Esophagus (tissue), 2 donors: ENCODE data around the gene CFAP65. TPM values are rescaled to one million over a fixed set of nuclear protein-coding genes. Genes with fewer than 3 reads are reported as not detected.

Experiments used
- H3K27ac ChIP-seq, 2 donors: one replicate each; pipeline ENCODE4 v1.5.1; 2013; ENCODE audit warnings: low read depth in 2 of 2, mild to moderate bottlenecking in 2 of 2, inconsistent platforms in 1 of 2, low read length in 1 of 2, moderate library complexity in 1 of 2
- H3K27me3 ChIP-seq, 2 donors: one replicate each; pipeline ENCODE4 v1.6.1; 2013; ENCODE audit warnings: low read length in 2 of 2, control low read depth in 1 of 2, mild to moderate bottlenecking in 1 of 2; ENCODE audit not compliant: insufficient read depth in 2 of 2, control insufficient read depth in 1 of 2
- H3K36me3 ChIP-seq, 2 donors: one replicate each; pipeline ENCODE4 v1.6.1; 2013; ENCODE audit warnings: low read length in 1 of 2; ENCODE audit not compliant: control insufficient read depth in 2 of 2, insufficient read depth in 2 of 2
- H3K4me1 ChIP-seq, 2 donors: one replicate each; pipeline ENCODE4 v1.6.1; 2013; ENCODE audit warnings: low read length in 1 of 2; ENCODE audit not compliant: control insufficient read depth in 2 of 2, insufficient read depth in 2 of 2
- H3K4me3 ChIP-seq, 2 donors: one replicate each; pipeline ENCODE4 v1.5.1; 2013; ENCODE audit warnings: low read length in 2 of 2, mild to moderate bottlenecking in 2 of 2, low read depth in 1 of 2, moderate library complexity in 1 of 2
- H3K9me3 ChIP-seq, 2 donors: one replicate each; pipeline ENCODE4 v1.6.1; 2013; ENCODE audit warnings: mild to moderate bottlenecking in 2 of 2, low read depth in 1 of 2, low read length in 1 of 2, moderate library complexity in 1 of 2; ENCODE audit not compliant: control insufficient read depth in 2 of 2, insufficient read depth in 1 of 2
- WGBS, 2 donors: extraction: QIAGEN DNeasy Blood & Tissue Kit; methylation state at CpG; one replicate each; pipeline ENCODE4 v1.1.7; 2013; 5-methylcytosine and 5-hydroxymethylcytosine counted together
- polyA plus RNA-seq, 2 donors: library from polyadenylated mRNA; stranded (reverse); fragments of 200-250 nt; gene quantifications; one replicate each; pipeline ENCODE4 v1.2.3, GENCODE V29; 2013
- donor health status: healthy with polysubstance abuse.
- donor health status: Bipolar disorder and iron deficiency.

The CFAP65 gene
- under 1 TPM in 1 of 2 donors, not detected in 1; 0.01 TPM for polyA plus RNA-seq

GRCh38 chr2:219041252-219041651, at the start of gene CFAP65:
CFAP65 (minus strand) TSS chr2:219041516; CDS start chr2:219039048, 2,468 bp downstream.
- 2 to 3% methylated on average over 21 of the region's 21 CpGs for WGBS, 2 donors
- H3K27ac ChIP-seq, result no peak within 1 kb of the TSS
- H3K27me3 ChIP-seq, result peaks cover 0 to 5% of the 10 kb centered on the region in 2 donors
- H3K36me3 ChIP-seq, result no peaks in the 10 kb centered on the region
- H3K4me1 ChIP-seq, result no peaks in the 10 kb centered on the region
- peak within 1 kb of the TSS in 1 of 2 donors; percentile 27 for H3K4me3 ChIP-seq
- peaks cover 0 to 3% of the 10 kb centered on the region in 2 donors for H3K9me3 ChIP-seq

- Histone ChIP-seq H3K27ac (no peak overlapping the region), H3K4me3 (no peak overlapping the region), H3K27me3 (no peaks in the 10 kb centered on the region), H3K36me3 (no peaks in the 10 kb centered on the region), H3K4me1 (no peaks in the 10 kb centered on the region), H3K9me3 (no peaks in the 10 kb centered on the region)
- WGBS, 2 donors, result 68 to 78% methylated on average over 4 of the region's 4 CpGs
Observed at GRCh38 chr2:219090436-219091299, 49.4 kb upstream of the CFAP65 start.

- Histone ChIP-seq H3K27ac (no peak overlapping the region), H3K4me3 (no peak overlapping the region), H3K27me3 (no peaks in the 10 kb centered on the region), H3K36me3 (no peaks in the 10 kb centered on the region), H3K9me3 (no peaks in the 10 kb centered on the region), H3K4me1 (no peaks in the 10 kb centered on the region)
- 97 to 99% methylated on average over 4 of the region's 4 CpGs for WGBS, 2 donors
Observed at GRCh38 chr2:219089330-219089729, 48.0 kb upstream of the CFAP65 start.

GRCh38 chr2:219087848-219088247, 46.5 kb upstream of the CFAP65 start:
- Histone ChIP-seq H3K27ac (no peak overlapping the region), H3K27me3 (no peaks in the 10 kb centered on the region), H3K9me3 (no peaks in the 10 kb centered on the region), H3K4me1 (no peaks in the 10 kb centered on the region), H3K4me3 (no peak overlapping the region), H3K36me3 (no peaks in the 10 kb centered on the region)
- 93 to 97% methylated on average over 1 of the region's 1 CpG for WGBS, 2 donors

- H3K4me3 ChIP-seq, result no peak overlapping the region
- no peaks in the 10 kb centered on the region for H3K4me1 ChIP-seq
- H3K36me3 ChIP-seq, result no peaks in the 10 kb centered on the region
- H3K27me3 ChIP-seq, result no peaks in the 10 kb centered on the region
- no peak overlapping the region for H3K27ac ChIP-seq
- H3K9me3 ChIP-seq, result no peaks in the 10 kb centered on the region
- WGBS, 2 donors, result 91 to 93% methylated on average over 5 of the region's 5 CpGs
Observed at GRCh38 chr2:219087361-219087760, 46.0 kb upstream of the CFAP65 start.

- Histone ChIP-seq H3K27me3 (no peaks in the 10 kb centered on the region), H3K4me1 (no peaks in the 10 kb centered on the region), H3K36me3 (no peaks in the 10 kb centered on the region), H3K4me3 (no peak overlapping the region), H3K9me3 (no peaks in the 10 kb centered on the region), H3K27ac (no peak overlapping the region)
Observed at GRCh38 chr2:219086196-219086595, 44.9 kb upstream of the CFAP65 start.

- Histone ChIP-seq H3K4me3 (no peak overlapping the region), H3K4me1 (no peaks in the 10 kb centered on the region), H3K27ac (no peak overlapping the region), H3K36me3 (no peaks in the 10 kb centered on the region), H3K9me3 (no peaks in the 10 kb centered on the region), H3K27me3 (no peaks in the 10 kb centered on the region)
Observed at GRCh38 chr2:219084791-219085190, 43.5 kb upstream of the CFAP65 start.

- 65 to 67% methylated on average over 5 of the region's 5 CpGs for WGBS, 2 donors
Observed at GRCh38 chr2:219082332-219082958, 41.1 kb upstream of the CFAP65 start.

GRCh38 chr2:219081701-219082331, 40.5 kb upstream of the CFAP65 start:
- Histone ChIP-seq H3K27me3 (no peaks in the 10 kb centered on the region), H3K9me3 (no peaks in the 10 kb centered on the region), H3K36me3 (peaks cover 0 to 3% of the 10 kb centered on the region in 2 donors), H3K4me1 (no peaks in the 10 kb centered on the region), H3K27ac (no peak overlapping the region), H3K4me3 (no peak overlapping the region)

More at GRCh38 chr2:219082332-219082958, 41.1 kb upstream of the CFAP65 start:
- Histone ChIP-seq H3K4me1 (no peaks in the 10 kb centered on the region), H3K27me3 (no peaks in the 10 kb centered on the region), H3K4me3 (no peak overlapping the region), H3K27ac (no peak overlapping the region), H3K36me3 (no peaks in the 10 kb centered on the region), H3K9me3 (no peaks in the 10 kb centered on the region)
